Heart right ventricle (tissue), 16 donors: Measurements from ENCODE around the gene TMEM147. TPM values are rescaled to one million over a fixed set of nuclear protein-coding genes. Genes with fewer than 3 reads are reported as not detected.

Source experiments
- ATAC-seq, 8 donors: fragments of 200-7000 bp; cut with Tn5 transposase; one replicate each; pipeline ENCODE4 v1.9.1; 2020; ENCODE audit warnings: mild to moderate bottlenecking in 8 of 8, moderate library complexity in 8 of 8, moderate number of reproducible peaks in 1 of 8
- DNase-seq, 2 donors: peaks; one replicate each; pipeline ENCODE4 v3.0.0-alpha.2; 2020
- H3K27ac ChIP-seq, 10 donors: fragments of 200-600 bp; sonication (generic) in 2 of 10; one replicate each; pipeline versions ENCODE4 v1.5.0 to v1.8.0; 2020 to 2022; ENCODE audit warnings: mild to moderate bottlenecking in 3 of 10
- H3K27me3 ChIP-seq, 7 donors: fragments of 200-600 bp; one replicate each; pipeline ENCODE4 v1.8.0; 2021 to 2022; ENCODE audit warnings: mild to moderate bottlenecking in 2 of 7
- H3K36me3 ChIP-seq, 9 donors: fragments of 200-600 bp; sonication (generic) in 1 of 9; one replicate each; pipeline versions ENCODE4 v1.5.0 to v1.8.0; 2020 to 2022; ENCODE audit warnings: mild to moderate bottlenecking in 2 of 9
- H3K4me1 ChIP-seq, 9 donors: fragments of 200-600 bp; sonication (generic) in 1 of 9; one replicate each; pipeline versions ENCODE4 v1.5.0 to v1.8.0; 2020 to 2022; ENCODE audit warnings: mild to moderate bottlenecking in 4 of 9
- H3K4me3 ChIP-seq, 10 donors: fragments of 200-600 bp; sonication (generic) in 2 of 10; one replicate each; pipeline versions ENCODE4 v1.5.0 to v1.8.0; 2020 to 2022; ENCODE audit warnings: mild to moderate bottlenecking in 7 of 10, moderate library complexity in 2 of 10
- H3K9me3 ChIP-seq, 11 donors: fragments of 200-600 bp in 10 of 11; sonication (generic) in 2 of 11; one replicate each; pipeline versions ENCODE4 v1.5.0 to v1.8.0; 2013 to 2022; ENCODE audit warnings: mild to moderate bottlenecking in 2 of 11, control low read depth in 1 of 11, moderate library complexity in 1 of 11
- WGBS, 2 donors: extraction: QIAGEN DNeasy Blood & Tissue Kit; methylation state at CpG; one replicate each; pipeline ENCODE4 v1.1.7; 2013; ENCODE audit warnings: inconsistent platforms in 1 of 2; 5-methylcytosine and 5-hydroxymethylcytosine counted together
- intact Hi-C, 10 donors: fragments of 100-400 bp; cut with DNase I; formaldehyde crosslinking; loops; one replicate each; pipeline versions ENCODE4 v1.11.1 to v1.14.2; 2022
- polyA plus RNA-seq, 2 donors: library from polyadenylated mRNA; stranded (reverse); fragments of 200-250 nt; gene quantifications; one replicate each; pipeline ENCODE4 v1.2.3, GENCODE V29; 2013
- total RNA-seq, 10 donors: library from RNA; stranded (reverse); fragmentation: NEBNext Ultra II Directional in 3 of 10; extraction: Animal tissue kit (Norgen Biotek cat#: 25700) in 3 of 10; gene quantifications; one replicate each; pipeline versions ENCODE4 v1.2.1 to v1.2.4, GENCODE V29; 2021 to 2023
- TF ChIP-seq, protein P1 (sequence below), 9 donors: fragments of 200-600 bp; sonication (generic) in 2 of 9; IDR thresholded peaks; one replicate each; pipeline versions ENCODE4 v1.5.0 to v1.8.0; 2021 to 2022; ENCODE audit warnings: antibody characterized with exemption in 9 of 9, mild to moderate bottlenecking in 5 of 9, moderate library complexity in 1 of 9
- donor health status: Arrhythmogenic right ventricular cardiomyopathy.
- donor health status: ischemic (EF 13 %, LVEDD 7.1; RV severe dilation, severe dysfunction).
- donor health status: healthy with polysubstance abuse.
- donor health status: DM: no; HTN: yes; CAD: no.
- donor health status: DM: no; HTN: no; CAD: no.
- donor health status: ischemic (EF 25% LVEDD 6.9; RV normal size, moderate dysfunction).
- donor health status: ischemic (EF 25% LVEDD 5.7; RV mildly dilated, moderate dysfunction).
- donor health status: healthy.
- donor health status: DM: yes; HTN: yes; CAD: no.
- donor health status: Ischemic cardiomyopathy.
- donor health status: ischemic (EF 35%, LVEDD 5.7; RV mildly dilated, moderate dysfunction).
- donor health status: nonischemic (EF 11% LVEDD 7.7; RV severe dilation, severe dysfunction).
- donor health status: DM: yes; HTN: yes; CAD: no.
- donor health status: PGD.
- donor health status: ischemic (EF 29% LVEDD 5.4; RV normal size, mild dysfunction).
- donor health status: nonischemic (EF 23%, LVEDD 6.1; RV moderate dilation, normal function).

Gene TMEM147
- total and polyA plus RNA-seq, 12 donors, result 62.8 to 229 (median 80.4) TPM

DNA sequence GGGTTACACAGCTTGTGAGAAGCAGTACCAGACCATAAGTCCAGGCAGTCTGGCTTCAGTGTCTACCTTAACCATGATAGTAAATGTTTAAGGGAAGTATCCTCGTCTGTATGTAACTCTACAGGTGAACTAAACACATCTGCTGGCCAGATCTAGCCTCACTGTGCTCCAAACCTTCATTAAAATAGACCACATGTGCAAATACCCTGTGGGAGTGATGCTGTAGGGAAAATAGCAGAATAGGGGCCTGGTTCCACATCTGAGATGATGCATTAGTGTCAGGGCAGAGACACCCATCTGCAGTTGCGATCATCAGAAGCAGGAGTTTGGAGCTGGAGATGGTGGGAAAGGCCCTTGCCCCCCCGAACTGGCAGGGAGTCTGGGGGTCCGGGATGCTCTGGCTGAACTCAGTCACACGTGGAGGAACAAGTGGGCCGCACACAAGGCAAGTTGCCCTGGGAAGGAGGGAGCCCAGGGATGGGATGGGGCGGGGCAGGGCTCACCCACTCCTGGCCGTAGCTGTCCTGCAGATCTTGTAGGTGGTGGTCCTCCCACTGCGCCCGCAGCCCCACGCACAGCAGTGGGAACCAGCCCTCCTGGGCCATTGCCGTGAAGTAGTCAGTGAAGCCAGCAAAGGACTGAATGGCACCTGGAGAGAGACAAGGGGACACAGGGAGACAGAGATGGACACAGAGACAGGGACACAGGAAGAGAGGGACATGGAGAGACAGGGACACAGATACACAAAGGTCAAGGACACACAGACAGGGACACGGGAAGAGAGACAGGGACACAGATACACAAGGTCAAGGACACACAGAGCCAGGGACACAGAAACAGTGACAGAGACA lies 7.3 kb downstream of the TMEM147 start:
- Histone ChIP-seq H3K27me3 (peaks cover 0 to 16% (median 12%) of the 10 kb centered on the region in 7 donors), H3K27ac (no peak overlapping the region), H3K9me3 (no peaks in the 10 kb centered on the region), H3K36me3 (peaks cover 0 to 5% (median 0%) of the 10 kb centered on the region in 9 donors), H3K4me3 (no peak overlapping the region), H3K4me1 (peaks cover 0 to under 1% (median 0%) of the 10 kb centered on the region in 9 donors)
- 69 to 74% methylated on average over 13 of the region's 13 CpGs for WGBS, 2 donors
- DNase-seq, result no peak
- intact Hi-C loops, result loop anchor here in 2 of 10 donors (5.0 to 10.0 kb wide), 3 partner anchors 60 to 165 kb away; partner anchors contain the start of genes KMT2B (in 2 of the 2) and HAUS5 (in 1 of the 2)
- no peak for ATAC-seq
- TF ChIP-seq, protein P1, sequence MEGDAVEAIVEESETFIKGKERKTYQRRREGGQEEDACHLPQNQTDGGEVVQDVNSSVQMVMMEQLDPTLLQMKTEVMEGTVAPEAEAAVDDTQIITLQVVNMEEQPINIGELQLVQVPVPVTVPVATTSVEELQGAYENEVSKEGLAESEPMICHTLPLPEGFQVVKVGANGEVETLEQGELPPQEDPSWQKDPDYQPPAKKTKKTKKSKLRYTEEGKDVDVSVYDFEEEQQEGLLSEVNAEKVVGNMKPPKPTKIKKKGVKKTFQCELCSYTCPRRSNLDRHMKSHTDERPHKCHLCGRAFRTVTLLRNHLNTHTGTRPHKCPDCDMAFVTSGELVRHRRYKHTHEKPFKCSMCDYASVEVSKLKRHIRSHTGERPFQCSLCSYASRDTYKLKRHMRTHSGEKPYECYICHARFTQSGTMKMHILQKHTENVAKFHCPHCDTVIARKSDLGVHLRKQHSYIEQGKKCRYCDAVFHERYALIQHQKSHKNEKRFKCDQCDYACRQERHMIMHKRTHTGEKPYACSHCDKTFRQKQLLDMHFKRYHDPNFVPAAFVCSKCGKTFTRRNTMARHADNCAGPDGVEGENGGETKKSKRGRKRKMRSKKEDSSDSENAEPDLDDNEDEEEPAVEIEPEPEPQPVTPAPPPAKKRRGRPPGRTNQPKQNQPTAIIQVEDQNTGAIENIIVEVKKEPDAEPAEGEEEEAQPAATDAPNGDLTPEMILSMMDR (IDR thresholded peaks at IDR 0.05), result no peak

DNA sequence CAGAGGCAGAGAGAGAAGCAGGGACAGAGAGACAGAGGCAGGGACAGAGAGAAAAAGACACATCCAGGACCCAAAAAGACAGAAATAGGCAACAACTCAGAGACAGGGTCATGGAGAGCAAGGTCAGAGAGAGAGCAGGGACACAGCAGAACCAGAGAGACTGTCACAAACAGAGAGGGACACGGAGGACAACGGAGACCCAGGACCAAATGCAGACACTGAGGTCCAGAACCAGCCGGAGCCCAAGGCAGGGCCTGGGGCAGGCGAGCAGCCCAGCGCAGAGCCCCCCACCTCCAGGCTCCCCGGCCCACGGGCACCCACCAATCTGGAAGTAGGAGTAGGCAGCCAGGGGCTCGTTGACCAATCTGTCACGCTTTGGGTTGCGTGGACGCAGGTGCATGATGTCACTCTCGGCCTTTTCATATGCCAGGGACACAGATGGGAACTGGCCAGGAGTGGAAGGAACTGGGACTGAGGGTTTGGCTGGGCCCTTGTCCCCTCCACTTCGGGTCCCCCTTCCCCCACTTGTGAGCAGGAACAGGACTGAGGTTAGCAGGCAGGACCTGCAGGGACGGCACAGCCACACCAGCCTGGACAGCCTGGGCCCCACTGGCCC lies 8.1 kb downstream of the TMEM147 start:
- TF ChIP-seq, protein P1 (IDR thresholded peaks at IDR 0.05), result no peak
- intact Hi-C loops, result loop anchor here in 2 of 10 donors (5.0 to 10.0 kb wide), 3 partner anchors 59 to 164 kb away; partner anchors contain the start of genes KMT2B (in 2 of the 2) and HAUS5 (in 1 of the 2)
- Histone ChIP-seq H3K36me3 (peaks cover 0 to under 1% (median 0%) of the 10 kb centered on the region in 9 donors), H3K27me3 (peaks cover 2 to 24% (median 19%) of the 10 kb centered on the region in 7 donors), H3K4me1 (peaks cover 2 to 8% (median 7%) of the 10 kb centered on the region in 9 donors), H3K9me3 (no peaks in the 10 kb centered on the region), H3K4me3 (no peak overlapping the region), H3K27ac (no peak overlapping the region)
- ATAC-seq, result no peak
- DNase-seq, result no peak
- 72 to 73% methylated on average over 14 of the region's 14 CpGs for WGBS, 2 donors

DNA sequence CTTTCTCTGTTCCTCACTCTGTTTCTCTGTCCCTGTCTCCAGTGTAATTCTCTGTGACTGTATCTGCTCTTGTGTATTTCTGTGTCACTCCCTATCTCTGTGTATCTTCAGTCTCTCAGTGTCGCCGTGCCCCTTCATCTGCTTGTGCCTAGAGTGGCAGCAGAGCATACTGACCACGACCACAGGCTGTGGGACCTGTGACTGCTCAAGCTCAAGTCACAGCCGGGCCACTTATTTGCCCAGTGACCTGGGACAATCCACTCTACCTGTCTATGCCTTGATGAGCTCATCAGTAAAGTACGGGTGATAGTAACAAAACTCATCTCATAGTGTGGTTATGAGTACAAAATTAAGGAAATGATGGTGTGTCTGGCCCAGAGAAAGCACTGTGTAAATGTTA lies 8.7 kb downstream of the TMEM147 start:
- Histone ChIP-seq H3K9me3 (no peaks in the 10 kb centered on the region), H3K4me3 (no peak overlapping the region), H3K36me3 (no peaks in the 10 kb centered on the region), H3K4me1 (peaks cover 2 to 9% (median 7%) of the 10 kb centered on the region in 9 donors), H3K27me3 (peaks cover 6 to 30% (median 25%) of the 10 kb centered on the region in 7 donors), H3K27ac (no peak overlapping the region)
- DNase-seq (no peak), ATAC-seq (no peak)
- 68 to 69% methylated on average over 5 of the region's 5 CpGs for WGBS, 2 donors
- intact Hi-C loops, result loop anchor here in 2 of 10 donors (5.0 to 10.0 kb wide), 3 partner anchors 58 to 163 kb away; partner anchors contain the start of genes KMT2B (in 2 of the 2) and HAUS5 (in 1 of the 2)
- TF ChIP-seq, protein P1 (IDR thresholded peaks at IDR 0.05), result no peak

DNA sequence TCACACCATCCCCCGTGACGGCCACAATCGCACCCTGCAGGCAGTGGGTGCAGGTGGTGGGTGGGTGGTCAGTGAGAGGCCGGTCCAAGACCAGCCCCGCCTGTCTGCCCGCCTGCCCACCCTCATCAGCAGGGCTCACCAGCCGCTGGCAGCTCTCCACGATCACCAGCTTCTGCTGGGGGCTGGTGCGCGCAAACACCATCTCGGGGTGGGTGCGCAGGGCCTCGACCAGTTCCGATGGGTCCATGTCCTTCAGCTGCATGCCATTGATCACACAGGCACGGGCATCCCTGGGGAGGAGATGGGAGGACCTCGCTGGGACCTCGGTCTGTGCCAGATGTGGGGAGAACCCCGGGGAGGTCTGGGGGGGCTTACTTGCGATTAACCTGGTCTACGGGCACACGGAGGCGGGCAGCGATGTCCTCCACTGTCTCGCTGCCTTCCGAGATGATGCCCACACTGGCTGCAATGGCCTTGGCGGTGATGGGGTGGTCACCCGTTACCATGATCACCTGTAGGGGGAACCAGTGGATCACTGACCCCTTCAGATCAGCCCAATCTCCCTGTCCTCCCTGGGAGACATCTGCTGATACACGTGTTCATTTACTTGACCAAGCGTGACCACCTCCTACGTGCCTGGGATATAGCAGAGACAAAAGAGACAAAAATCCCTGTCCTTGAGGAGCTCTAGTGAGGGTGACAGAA lies 10.0 kb downstream of the TMEM147 start:
- H3K4me1 ChIP-seq, result peaks cover 2 to 9% (median 7%) of the 10 kb centered on the region in 9 donors
- H3K4me3 ChIP-seq, result no peak overlapping the region
- WGBS, 2 donors, result 67 to 68% methylated on average over 30 of the region's 30 CpGs
- intact Hi-C loops, result loop anchor here in 1 of 10 donors (10.0 kb wide), 1 partner anchor 159 kb away; the partner anchor contains the start of gene KMT2B
- TF ChIP-seq, protein P1 (IDR thresholded peaks at IDR 0.05), result peak in 1 of 9 donors; percentile 9
- no peak overlapping the region for H3K27ac ChIP-seq
- H3K27me3 ChIP-seq, result peaks cover 6 to 43% (median 39%) of the 10 kb centered on the region in 7 donors
- no peak for ATAC-seq
- no peak for DNase-seq
- no peaks in the 10 kb centered on the region for H3K9me3 ChIP-seq
- H3K36me3 ChIP-seq, result no peaks in the 10 kb centered on the region
